ENCODE results near the gene PLCH1. TPM values are rescaled to one million over a fixed set of nuclear protein-coding genes. Genes with fewer than 3 reads are reported as not detected.

Gene PLCH1
- total RNA-seq, 1 experiment from 2014 or later = 8.9 TPM

- TF ChIP-seq, protein P1, sequence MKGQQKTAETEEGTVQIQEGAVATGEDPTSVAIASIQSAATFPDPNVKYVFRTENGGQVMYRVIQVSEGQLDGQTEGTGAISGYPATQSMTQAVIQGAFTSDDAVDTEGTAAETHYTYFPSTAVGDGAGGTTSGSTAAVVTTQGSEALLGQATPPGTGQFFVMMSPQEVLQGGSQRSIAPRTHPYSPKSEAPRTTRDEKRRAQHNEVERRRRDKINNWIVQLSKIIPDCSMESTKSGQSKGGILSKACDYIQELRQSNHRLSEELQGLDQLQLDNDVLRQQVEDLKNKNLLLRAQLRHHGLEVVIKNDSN (CRISPR knock-in tag; IDR thresholded peaks at IDR 0.05) = no peak
- TF ChIP-seq, protein P2, sequence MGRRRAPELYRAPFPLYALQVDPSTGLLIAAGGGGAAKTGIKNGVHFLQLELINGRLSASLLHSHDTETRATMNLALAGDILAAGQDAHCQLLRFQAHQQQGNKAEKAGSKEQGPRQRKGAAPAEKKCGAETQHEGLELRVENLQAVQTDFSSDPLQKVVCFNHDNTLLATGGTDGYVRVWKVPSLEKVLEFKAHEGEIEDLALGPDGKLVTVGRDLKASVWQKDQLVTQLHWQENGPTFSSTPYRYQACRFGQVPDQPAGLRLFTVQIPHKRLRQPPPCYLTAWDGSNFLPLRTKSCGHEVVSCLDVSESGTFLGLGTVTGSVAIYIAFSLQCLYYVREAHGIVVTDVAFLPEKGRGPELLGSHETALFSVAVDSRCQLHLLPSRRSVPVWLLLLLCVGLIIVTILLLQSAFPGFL (CRISPR knock-in tag; IDR thresholded peaks at IDR 0.05; ENCODE audit: borderline replicate concordance) = no peak
- TF ChIP-seq SP1 (CRISPR knock-in tag; conservative IDR thresholded peaks at IDR 0.05) (no peak), ATF3 (CRISPR knock-in tag; conservative IDR thresholded peaks at IDR 0.05) (no peak), JUN (CRISPR knock-in tag; IDR thresholded peaks at IDR 0.05) (no peak), CBFB (CRISPR knock-in tag; IDR thresholded peaks at IDR 0.05; ENCODE audit: low read depth) (no peak)
These were observed 5.7 kb downstream of the PLCH1 start (continued) for GRCh38 chr3:155739154-155739553.

GRCh38 chr3:155738580-155739076 lies 6.2 kb downstream of the PLCH1 start:
- ATAC-seq = no peak
- CTCF ChIA-PET = interaction anchor here (1.0 to 3.1 kb wide), 4 partner anchors 37 to 132 kb away, joined by 3 to 15 read pairs (median 4); partner anchors contain the start of genes C3orf33 and GMPS
- Mint-ChIP-seq H3K27ac (no peak overlapping the region), H3K4me3 (no peak overlapping the region), H3K9me3 (no peaks in the 10 kb centered on the region), H3K4me1 (peaks cover 31% of the 10 kb centered on the region), H3K36me3 (peaks cover 3% of the 10 kb centered on the region), H3K27me3 (ENCODE audit: low read depth) (no peaks in the 10 kb centered on the region)
- POLR2A ChIA-PET = no interaction called here
- no peak for DNase-seq (ENCODE audit: low spot score)
- TF ChIP-seq ZNF263 (CRISPR knock-in tag; IDR thresholded peaks at IDR 0.05; ENCODE audit: low read depth) = no peak
- no peak for TF ChIP-seq ZNF281 (CRISPR knock-in tag; IDR thresholded peaks at IDR 0.05)

DNA sequence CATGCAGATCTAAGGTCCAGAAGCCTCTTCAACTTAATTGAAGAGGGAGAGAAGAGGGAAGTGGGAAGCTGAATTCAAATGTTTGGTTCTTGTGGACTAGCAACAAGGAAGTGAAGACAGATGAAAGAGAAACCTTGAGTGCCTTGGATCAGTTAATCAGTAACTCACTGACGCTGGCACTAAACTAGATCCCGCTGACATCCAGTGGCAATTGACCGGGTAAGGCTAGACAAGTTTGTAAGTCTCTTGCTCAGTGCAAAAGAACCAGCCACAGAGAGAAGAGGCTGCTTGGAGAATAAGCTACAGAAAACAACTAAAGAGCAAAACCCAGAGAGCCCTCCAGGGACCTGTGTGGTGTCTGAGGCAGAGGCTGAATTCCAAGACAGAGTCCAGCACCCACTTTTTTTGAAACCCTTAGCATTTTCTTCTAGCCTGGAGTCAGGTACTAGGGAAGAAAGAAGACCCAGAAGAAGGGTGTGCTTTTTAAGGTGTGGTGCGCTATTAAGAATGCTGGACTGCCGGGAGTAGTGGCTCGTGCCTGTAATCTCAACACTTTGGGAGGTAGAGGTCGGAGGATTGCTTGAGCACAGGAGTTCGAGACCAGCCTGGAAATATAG lies 6.9 kb downstream of the PLCH1 start:
- DNase-seq (ENCODE audit: low spot score) (no peak), ATAC-seq (peak; percentile 55; the same call in 1 of the 2 replicates)
- TF ChIP-seq, protein P3, sequence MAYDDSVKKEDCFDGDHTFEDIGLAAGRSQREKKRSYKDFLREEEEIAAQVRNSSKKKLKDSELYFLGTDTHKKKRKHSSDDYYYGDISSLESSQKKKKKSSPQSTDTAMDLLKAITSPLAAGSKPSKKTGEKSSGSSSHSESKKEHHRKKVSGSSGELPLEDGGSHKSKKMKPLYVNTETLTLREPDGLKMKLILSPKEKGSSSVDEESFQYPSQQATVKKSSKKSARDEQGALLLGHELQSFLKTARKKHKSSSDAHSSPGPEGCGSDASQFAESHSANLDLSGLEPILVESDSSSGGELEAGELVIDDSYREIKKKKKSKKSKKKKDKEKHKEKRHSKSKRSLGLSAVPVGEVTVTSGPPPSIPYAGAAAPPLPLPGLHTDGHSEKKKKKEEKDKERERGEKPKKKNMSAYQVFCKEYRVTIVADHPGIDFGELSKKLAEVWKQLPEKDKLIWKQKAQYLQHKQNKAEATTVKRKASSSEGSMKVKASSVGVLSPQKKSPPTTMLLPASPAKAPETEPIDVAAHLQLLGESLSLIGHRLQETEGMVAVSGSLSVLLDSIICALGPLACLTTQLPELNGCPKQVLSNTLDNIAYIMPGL (CRISPR knock-in tag; IDR thresholded peaks at IDR 0.05) = no peak
- TF ChIP-seq ZNF671 (CRISPR knock-in tag; IDR thresholded peaks at IDR 0.05) = no peak
- TF ChIP-seq, protein P4, sequence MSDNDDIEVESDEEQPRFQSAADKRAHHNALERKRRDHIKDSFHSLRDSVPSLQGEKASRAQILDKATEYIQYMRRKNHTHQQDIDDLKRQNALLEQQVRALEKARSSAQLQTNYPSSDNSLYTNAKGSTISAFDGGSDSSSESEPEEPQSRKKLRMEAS (CRISPR knock-in tag; IDR thresholded peaks at IDR 0.05) = no peak
- H3K4me3 Mint-ChIP-seq = no peak overlapping the region
- H3K4me1 Mint-ChIP-seq = peaks cover 27% of the 10 kb centered on the region
- ChIA-PET CTCF (interaction anchor here (1.0 to 3.1 kb wide), 4 partner anchors 36 to 133 kb away, joined by 3 to 15 read pairs (median 4); partner anchors contain the start of genes C3orf33 and GMPS), POLR2A (no interaction called here)
- H3K27me3 Mint-ChIP-seq (ENCODE audit: low read depth) = no peaks in the 10 kb centered on the region
- H3K36me3 Mint-ChIP-seq = peaks cover 3% of the 10 kb centered on the region
- H3K27ac Mint-ChIP-seq = peak overlapping the region; percentile 64
- H3K9me3 Mint-ChIP-seq = no peaks in the 10 kb centered on the region

GRCh38 chr3:155736381-155736780 lies 8.5 kb downstream of the PLCH1 start:
- DNase-seq (ENCODE audit: low spot score) (no peak), ATAC-seq (no peak)
- H3K9me3 Mint-ChIP-seq = no peaks in the 10 kb centered on the region
- ChIA-PET CTCF (interaction anchor here (3.1 kb wide), 1 partner anchor 70 kb away, joined by 15 read pairs; the partner anchor contains the start of gene C3orf33), POLR2A (interaction anchor here (0.7 kb wide), 1 partner anchor 209 kb away, joined by 4 read pairs; no protein-coding TSS in a partner anchor)
- H3K27ac Mint-ChIP-seq = no peak overlapping the region; the same call in 1 of the 2 replicates
- no peak overlapping the region for H3K4me3 Mint-ChIP-seq
- H3K27me3 Mint-ChIP-seq (ENCODE audit: low read depth) = no peaks in the 10 kb centered on the region
- H3K4me1 Mint-ChIP-seq = peaks cover 19% of the 10 kb centered on the region
- peaks cover 3% of the 10 kb centered on the region for H3K36me3 Mint-ChIP-seq
- TF ChIP-seq, protein P2 (CRISPR knock-in tag; IDR thresholded peaks at IDR 0.05; ENCODE audit: borderline replicate concordance) = no peak
- TF ChIP-seq JUN (CRISPR knock-in tag; IDR thresholded peaks at IDR 0.05) (no peak), E2F4 (CRISPR knock-in tag; IDR thresholded peaks at IDR 0.05; ENCODE audit: borderline replicate concordance, low read depth) (no peak), FOXJ3 (CRISPR knock-in tag; IDR thresholded peaks at IDR 0.05; ENCODE audit: borderline replicate concordance) (no peak), ZNF416 (CRISPR knock-in tag; IDR thresholded peaks at IDR 0.05) (no peak), GRHL2 (CRISPR knock-in tag; IDR thresholded peaks at IDR 0.05; ENCODE audit: insufficient replicate concordance, severe bottlenecking) (no peak), ZNF121 (CRISPR knock-in tag; IDR thresholded peaks at IDR 0.05) (no peak), ELF4 (CRISPR knock-in tag; IDR thresholded peaks at IDR 0.05; ENCODE audit: low read depth) (no peak)
